ENCODE results near the gene NHS.
"Not testable (repeated sequence)": the region's sequence is repeated elsewhere in the genome, so short reads cannot be mapped to it uniquely, and the experiment has no call there.

The NHS gene

DNA sequence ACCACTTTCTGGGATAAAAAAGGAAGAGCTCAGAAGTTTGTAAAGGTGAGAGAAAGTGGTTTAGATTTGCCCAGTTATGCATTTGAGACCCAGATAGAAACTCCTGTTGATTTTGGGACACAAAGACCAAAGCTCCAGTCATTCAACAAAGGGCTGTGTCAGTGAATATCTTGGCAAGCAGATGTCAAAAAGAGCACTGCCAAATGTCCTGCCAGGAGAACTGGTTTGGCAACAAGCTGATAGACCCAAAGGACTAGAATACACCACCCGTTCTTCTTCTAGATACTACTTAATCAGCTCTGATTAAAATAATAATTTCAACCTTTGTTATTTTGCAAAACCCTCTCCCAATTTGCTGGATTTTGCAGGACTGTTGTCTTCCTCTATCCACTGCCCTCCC is 121.4 kb downstream of the NHS start:
- no peak for DNase-seq (ENCODE audit: low read depth in 2 of 2)

DNA sequence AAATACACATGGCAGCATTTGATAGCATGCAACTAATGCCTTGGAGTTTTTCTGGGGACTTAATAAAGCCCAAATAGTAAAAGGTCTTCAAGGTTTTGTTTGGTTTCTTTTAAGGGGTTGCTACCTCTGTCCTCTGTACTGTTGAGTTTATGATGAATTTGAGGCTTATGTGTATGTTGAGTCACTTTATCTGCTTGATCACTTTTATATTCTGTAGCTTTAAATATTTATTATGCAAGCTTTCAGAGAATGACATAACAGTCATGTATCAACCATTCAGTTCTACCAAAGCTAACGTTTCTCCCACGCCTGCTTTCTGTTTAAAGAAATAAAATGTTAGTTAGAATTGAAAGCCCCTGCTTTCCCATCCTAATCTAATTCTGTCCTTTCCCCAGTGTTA is 122.2 kb downstream of the NHS start:
- no peak for DNase-seq (ENCODE audit: low read depth in 2 of 2)

DNA sequence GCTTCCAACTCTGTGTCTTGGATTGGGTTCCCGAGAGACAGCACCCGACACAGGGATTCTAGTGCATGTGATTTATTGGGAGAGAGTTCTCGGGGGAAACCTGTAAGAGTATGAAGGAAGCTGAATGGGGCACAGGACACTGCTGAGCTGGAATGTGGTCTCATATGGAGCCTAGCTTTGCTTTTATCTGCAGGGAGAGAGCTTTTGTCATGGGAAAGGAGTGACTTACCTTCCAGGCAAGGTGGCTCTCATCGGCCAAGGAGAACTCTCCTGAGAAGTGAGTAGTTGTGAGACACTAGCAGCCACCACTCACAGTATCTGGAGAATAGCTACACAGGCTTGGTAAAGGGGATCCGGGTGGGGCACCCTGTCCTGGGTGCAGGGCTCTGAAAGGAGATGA is 124.5 kb downstream of the NHS start:
- DNase-seq (ENCODE audit: low read depth in 2 of 2), result no peak

DNA sequence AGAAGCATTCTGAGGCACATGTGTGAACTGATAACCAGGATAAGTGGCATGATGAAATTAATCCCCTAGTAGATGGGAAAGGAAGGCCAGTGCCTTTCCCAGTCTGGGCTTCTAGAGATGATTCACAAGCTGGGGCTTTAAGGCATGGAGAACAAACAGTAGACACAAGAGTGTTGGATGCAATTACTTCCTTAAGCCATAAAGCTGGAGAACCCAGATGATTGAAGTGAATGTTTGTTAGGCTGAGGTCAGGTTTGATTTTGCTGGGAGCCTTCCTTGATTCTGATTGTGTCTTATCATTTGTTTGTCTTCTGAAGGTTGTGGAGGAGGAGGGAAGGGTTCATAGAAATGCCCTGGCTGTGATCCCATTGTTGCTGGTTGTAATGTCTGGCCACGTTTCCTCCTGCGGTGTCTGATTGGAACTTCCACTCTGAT is 125.2 kb downstream of the NHS start:
- DNase-seq (ENCODE audit: low read depth in 2 of 2), result no peak

DNA sequence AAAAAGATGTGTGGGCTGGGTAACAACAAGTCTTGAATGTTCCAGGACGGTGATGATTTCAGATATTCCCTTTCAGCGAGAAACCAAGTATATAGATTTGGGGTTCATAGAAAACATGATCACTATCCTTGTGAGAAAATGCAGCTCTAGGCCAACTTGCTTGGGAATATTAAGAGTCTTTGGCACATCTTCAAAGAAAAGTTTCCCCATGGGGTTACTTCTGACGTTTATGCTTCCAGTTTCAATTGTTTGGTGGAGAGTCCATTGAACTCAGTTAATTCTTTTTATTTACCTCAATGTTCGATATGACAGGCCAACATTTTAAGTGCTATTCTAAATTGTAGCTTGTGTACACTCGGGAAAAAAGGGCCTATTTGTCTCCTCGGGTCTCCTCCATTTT is 126.7 kb downstream of the NHS start:
- DNase-seq (ENCODE audit: low read depth in 2 of 2), result no peak

DNA sequence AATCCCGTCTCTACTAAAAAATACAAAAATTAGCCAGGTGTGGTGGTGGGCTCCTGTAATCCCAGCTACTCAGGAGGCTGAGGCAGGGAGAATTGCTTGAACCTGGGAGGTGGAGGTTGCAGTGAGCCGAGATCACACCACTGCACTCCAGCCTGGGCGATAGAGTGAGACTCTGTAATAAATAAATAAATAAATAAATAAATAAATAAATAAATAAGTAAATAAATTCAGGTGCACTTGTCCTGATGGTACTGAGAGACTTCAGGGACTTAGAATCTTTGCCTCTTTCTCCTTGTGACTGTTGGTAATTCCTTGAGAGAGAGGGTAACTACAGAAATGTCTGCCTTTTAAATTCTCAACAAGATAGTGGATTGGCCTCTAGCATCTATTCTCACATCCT is 131.4 kb downstream of the NHS start:
- DNase-seq (ENCODE audit: low read depth in 2 of 2), result not testable (repeated sequence)

DNA sequence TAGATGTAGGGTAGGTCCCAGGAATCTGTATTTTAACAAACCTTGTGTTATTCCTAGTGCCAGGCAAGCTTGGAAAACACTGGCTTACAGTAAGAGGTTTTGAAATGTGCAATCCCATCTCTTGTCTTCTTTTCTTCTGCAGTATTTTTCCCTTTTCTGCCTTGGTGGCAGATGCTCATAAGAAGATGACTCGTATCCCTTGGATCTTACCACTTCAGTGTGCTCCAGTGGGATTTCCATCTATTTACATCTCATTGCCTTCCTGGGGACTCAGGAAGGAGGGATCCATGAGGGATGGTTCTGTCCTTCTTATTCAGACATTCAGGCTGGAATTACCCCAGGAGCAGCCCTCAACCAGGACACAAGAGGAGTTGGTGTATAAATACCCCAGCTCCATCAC is 136.6 kb downstream of the NHS start:
- no peak for DNase-seq (ENCODE audit: low read depth in 2 of 2)

DNA sequence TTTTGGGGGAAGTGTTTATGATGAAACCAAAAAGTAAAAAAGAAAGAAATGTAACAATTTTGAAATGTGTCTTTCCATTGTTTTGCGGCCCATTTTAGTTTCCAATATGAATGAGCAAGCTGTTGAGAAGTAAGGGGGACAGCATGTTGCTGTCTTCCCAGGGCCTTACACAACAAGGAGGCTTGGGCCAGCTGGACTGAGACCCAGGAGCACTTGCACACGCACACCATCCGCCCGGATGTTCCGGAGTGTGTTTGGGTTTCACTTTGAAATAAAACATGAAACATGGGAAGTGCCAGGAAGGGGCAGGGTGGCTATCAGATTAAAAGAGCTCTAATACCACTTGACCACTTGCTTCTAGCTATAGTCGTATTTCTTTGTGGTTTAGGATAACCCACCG is 144.4 kb downstream of the NHS start:
- no peak for DNase-seq (ENCODE audit: low read depth in 2 of 2)

DNA sequence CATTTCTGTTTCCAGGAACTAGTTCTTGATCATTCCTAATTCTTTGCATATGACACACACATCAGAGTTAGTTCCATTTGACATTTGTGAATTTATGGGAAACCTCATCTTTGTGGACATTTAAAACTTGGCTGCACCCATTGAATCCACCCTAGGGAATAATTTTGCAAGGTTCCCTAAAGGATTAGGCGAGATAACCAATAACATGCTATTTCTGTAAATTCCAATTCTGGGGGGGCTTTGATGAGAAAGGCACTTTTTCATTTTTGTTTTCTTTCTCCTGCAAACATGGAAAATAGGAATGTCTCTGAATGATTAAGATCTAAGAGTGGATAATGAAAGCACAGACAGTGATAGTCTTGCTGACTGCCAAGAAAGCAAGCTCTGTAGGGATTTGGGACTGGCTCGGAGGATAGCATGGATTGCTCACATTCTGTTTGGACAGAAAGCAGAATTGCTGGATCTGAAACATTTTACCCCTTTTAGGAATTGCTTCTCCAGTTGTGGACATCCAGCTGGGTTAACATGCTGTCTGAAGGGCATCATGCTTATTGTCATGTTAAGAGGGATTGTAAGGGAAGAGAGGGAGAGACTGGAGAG is 145.1 kb downstream of the NHS start:
- no peak for DNase-seq (ENCODE audit: low read depth in 2 of 2)

DNA sequence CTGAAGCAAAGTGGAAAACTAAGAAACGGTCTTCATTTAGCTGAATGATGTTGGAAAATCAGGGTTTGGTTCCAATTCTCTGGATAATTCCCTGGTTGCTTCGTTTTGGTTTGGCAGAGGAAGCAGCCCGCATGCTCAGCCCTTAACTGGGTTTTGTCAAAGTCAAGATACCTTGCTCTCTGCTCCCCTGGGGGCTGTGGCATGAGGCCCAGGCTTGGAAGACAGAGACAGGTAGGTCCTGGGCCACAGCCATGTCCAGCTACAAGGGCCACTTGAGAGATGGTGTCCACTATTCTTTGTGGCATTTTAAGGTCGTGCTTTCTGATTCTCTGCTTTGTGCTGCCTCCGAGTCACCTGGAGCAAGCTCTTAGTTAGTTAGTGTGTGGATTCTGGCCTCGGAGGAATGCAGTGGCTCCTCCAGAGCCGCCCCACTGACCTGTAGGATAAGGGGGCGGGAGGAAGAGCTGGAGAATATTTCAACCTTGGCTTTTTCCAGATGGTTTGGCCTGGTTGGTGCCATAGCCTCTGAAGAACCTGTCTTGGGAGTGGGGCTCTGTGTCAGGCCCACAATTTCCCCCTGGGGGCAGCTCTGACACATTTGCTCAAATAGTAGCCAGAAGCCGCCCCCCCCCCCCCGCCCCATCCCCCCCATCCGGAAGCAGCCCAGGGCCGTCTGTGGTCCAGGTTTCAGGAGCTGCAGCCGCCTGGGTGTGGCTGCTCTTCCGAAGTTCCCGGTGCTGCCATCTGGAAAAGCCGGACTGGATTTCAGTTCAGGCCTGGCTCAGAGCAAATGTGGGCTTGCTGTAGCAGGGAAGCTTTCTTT is 147.1 kb downstream of the NHS start:
- DNase-seq (ENCODE audit: low read depth in 2 of 2), result no peak

DNA sequence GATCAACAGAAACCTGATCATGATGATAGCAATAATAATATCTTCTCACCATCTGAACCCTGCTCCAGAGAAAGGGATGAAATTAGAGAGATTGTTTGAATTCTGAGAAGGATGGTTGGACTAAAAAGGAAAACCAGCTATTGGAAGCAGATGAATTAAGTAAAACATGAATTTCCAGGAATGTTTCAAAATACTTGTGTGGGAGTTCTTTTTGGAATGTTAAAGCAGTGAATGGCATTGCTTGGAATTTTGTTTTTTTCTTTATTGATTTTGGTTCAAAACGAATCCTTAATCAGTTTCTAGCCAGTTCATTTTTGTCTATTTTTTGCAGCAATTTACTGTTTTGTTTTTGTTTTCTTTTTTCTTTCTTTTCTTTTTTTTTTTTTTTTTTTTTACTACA is 150.3 kb downstream of the NHS start:
- DNase-seq (ENCODE audit: low read depth in 2 of 2), result no peak

DNA sequence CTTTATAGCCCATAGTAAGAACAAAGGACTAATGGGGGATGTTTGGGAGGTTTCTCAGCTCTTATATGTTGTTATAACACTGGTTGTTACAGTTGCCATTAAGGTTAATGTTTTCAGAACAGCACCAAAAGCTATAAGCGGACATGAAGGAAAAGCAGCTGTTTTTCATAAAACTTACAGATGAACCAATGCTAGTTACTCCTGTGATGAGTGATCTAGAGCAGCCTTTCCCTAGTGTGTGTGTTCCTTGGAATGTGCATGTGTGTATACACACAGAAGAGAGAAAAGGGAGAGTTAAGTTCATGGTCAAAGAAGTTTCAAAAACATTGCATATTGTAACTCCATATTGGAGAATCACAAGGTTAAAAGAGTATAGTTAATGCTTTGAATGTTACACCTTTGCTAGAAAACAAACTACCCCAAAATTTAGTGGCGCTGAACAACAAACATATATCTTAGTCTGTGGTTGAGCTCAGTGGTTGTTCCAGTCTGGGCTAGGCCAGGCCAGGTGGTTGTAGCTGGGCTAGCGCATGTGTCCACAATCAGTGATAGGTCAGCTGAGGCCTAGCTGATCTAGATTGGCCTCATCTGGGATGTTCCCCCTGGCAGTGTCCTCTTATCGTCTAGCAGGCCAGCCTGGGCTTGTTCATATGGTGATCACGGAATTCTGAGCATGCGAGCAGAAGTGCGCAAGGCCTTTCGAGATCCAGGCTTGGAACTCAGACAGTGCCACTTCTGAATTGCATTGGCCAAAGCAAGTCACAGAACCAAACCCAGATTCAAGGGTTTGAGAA is 151.0 kb downstream of the NHS start:
- no peak for DNase-seq (ENCODE audit: low read depth in 2 of 2)

DNA sequence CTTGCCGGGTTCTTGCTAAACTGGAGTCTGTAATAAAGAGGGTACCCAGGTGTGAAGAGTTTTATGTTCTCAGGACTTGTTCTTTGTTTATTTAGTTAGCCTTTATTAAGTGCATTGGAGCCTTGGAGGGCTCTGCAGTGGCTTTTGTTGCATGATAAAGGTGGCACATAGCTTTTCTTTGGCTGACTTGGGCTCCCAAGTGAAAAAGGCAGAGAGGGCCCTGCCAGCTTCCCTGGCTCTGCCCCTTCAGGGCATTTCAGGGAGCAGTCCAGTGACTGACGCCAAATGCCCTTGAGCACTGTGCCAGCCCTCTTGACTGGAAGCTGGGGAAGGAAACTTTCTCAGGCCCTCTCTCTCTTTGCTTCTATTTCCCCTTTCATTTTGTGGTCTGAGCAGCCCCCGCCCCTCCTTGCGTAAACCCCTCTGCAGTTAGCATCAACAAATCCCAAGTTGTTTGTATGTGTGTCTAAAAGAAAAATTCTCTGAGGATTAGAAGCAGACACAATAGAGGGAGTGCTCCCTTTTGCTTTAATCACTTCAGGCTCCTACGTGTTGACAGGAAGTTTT is 152.2 kb downstream of the NHS start:
- DNase-seq (ENCODE audit: low read depth in 2 of 2), result no peak

DNA sequence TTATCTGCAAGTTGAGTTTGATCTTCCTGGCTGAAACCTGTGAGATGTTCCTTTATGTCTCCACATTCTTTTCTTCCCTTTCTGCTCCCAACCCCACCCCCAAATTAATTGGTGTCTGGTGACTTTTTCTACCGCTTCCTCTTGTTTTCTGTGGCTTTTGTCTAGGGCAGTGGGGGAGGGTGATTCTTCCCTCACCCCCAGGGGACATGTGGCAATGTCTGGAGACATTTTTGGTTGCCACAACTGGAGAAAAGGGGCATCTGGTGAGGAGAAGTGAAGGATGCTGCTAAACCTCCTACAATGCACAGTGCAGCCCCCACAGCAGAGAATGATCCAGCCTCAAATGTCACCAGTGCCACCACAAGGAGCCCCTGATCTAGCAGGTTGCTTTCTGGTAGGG is 152.9 kb downstream of the NHS start:
- no peak for DNase-seq (ENCODE audit: low read depth in 2 of 2)

DNA sequence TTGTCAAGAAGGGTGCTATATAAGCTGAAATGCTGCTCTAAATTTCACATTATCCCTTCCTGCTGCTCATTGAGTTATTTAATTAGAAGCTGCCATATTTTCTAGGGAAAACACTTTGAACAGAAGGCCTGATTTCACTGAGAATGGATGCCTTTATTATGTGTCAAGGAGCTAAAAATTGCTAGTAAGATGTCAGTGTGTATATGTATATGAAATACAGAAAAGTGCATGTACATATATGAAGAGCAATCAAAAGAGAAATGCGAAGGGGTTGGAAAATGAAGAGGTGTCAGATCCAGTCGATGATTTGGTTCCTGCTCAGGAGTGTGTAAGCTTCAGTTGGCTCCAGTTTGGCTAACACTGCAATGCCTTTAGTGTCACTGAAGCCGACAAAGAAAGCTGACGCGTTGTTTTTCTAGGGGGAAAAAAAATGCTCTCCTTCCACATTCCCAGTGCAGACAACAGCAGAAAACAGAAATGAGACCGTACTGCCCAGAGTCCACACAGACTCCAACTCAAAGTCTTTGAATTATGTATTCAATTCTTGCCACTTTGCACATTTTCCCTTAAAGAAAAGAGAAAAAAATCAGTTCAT is 154.2 kb downstream of the NHS start:
- DNase-seq (ENCODE audit: low read depth in 2 of 2), result no peak

DNA sequence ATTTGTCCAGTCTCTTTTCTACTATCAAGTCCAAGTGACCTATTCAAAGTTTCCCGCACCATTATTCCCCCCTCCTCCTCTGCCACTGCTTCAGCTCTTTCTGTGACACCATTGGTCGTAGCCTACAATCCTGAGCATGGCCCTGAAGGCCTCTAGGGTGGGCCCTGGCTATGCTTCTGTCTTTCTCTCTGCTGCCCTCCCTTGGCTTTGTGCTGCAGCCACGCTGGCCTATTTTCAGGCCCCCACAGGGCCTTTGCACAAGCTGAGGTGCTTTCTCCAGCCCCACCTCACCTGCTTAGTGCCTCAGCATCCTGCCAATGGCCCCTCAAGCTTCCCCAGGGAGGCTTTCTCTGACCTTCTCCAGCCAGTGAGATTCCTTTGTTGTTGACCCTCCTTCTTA is 156.5 kb downstream of the NHS start:
- no peak for DNase-seq (ENCODE audit: low read depth in 2 of 2)

DNA sequence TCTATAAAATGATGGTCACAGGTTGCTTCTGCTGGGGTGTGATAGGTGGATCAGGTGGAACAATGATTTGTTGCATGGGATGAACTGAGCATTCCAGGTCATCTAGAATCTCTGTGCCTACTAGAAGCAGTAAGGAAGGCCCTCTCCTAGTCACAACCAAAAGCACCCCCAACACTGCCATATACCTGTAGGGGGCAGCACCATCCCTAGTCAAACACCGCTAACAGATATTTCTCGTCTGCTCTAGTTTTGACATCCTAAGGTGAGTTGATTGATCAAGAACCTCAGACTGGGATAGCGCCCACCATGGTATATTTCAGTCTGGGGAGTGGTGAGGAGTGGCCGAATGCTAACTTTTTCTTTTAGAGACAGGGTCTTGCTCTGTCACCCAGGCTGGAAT is 160.2 kb downstream of the NHS start:
- DNase-seq (ENCODE audit: low read depth in 2 of 2), result no peak

DNA sequence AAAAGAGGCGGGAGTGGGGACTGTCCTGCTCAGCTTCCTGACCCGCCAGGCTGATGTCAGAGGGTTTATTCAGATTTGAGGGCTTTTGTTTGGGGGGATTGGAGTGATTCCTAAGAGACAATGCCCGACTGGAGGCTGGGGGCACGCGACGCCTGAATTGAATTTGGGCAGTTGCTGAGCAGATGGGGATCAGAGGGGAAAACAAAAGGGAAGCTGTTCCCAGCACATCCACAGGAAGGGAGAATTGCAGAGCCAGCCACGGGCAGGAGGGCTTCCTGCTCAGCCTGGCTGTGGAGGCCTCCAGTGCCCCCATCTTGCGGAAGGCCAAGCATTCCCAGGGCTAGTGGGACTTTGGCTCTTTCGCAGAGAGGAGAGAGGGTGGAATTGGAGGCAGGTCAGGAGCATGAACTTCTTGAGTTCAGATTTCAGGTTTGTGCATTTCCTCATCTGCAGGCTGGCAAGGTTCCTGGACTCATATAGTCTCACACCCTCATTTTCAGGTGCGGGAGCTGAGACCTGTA is 162.8 kb downstream of the NHS start:
- no peak for DNase-seq (ENCODE audit: low read depth in 2 of 2)

DNA sequence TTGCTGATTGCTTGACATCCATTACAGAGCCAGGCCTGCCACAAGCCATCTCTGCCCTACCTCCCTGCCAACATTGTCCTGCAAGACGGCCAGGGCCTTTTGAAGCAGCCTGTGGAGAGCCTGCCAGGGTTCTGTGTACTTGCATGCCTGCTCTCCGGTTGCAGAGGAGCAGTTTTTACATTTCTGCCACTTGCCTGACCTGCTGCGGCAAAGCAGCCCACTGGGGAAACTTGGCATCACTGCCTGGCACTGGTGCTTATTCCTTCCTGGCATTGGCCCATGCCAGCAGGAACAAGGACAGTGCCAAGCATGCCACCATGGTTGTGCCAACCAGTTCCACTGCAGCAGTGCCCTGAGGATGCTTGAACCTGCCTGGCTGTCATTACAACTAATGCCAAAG is 167.1 kb downstream of the NHS start:
- no peak for DNase-seq (ENCODE audit: low read depth in 2 of 2)

DNA sequence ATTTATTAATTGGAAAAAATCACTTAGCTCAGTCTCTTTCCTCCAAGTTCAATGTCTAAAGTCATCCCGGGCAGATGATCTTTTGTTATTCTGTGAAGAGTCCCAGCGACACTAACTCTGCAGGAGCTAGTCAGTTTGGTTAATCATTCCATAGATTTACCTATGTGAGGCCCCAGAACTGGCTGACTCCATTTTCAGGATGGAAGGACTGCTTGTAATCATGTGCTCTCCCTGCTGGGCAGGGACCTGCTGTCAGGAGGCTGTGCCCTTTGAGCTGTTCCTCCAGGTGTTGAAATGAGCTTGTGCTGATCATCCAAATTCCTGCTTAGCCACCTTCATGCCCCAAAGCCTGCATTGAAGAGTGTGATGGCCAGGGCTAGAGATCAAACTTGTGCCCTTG is 169.8 kb downstream of the NHS start:
- no peak for DNase-seq (ENCODE audit: low read depth in 2 of 2)

DNA sequence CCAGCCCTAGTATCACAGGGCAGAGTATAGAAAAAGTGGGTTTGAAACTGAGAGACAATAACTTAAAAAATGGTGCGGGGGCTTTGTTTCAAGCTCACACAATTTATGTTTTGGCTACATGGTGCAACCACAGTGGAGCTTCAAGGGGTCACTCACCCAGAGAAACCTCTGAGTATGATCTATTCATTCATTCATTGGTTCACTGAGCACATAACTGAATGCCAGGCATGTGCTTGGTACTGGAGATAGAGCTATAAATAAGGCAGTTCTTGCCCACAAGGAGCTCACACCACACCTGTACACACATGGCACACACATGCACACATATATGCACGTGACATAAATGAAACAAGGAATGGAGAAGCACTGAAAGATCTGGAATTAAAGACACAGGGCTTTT is 171.4 kb downstream of the NHS start:
- DNase-seq (ENCODE audit: low read depth in 2 of 2), result no peak

DNA sequence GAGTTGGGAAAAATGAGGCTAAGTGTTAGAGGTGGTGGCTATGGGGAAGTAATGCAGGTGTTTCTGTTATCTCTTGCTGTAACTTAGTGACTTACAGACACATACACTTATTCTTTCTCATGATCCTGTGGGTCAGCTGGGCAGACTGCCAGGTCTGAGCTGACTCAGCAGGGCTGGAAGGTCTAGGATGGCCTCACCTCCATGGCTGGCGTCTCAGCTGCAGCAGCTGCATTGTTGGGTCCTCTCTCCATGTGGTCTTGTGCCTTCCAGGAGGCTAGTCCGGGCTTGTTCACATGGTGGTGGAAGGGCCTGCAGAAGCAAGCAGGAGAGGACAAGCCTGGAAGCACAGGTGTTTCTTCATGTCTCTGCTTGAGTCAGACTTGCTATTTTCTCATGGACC is 172.7 kb downstream of the NHS start:
- DNase-seq (ENCODE audit: low read depth in 2 of 2), result no peak

Measured in stimulated activated CD8-positive, alpha-beta memory T cell treated with anti-CD3 and anti-CD28 coated beads, Interleukin-2, amount 100 ng/mL, for 1 hour (primary cell).